ENCODE results near the gene SLC12A1. TPM values are rescaled to one million over a fixed set of nuclear protein-coding genes. Genes with fewer than 3 reads are reported as not detected.

The SLC12A1 gene
- total RNA-seq, 4 donors from 2014 or later, result not detected

GRCh38 chr15:48336940-48337339, 130.8 kb downstream of the SLC12A1 start:
- Histone ChIP-seq H3K36me3 (peaks cover 0 to 22% (median 3%) of the 10 kb centered on the region in 4 donors), H3K27ac (no peak overlapping the region), H3K9me3 (no peaks in the 10 kb centered on the region), H3K4me3 (no peak overlapping the region), H3K27me3 (no peaks in the 10 kb centered on the region), H3K4me1 (peaks cover 5 to 14% (median 9%) of the 10 kb centered on the region in 4 donors)
- in situ Hi-C loops (cut with MboI; ENCODE audit: low pct_ligation_motif_present in 1 of 4, low pct_unique_long_range_greater_than_20kb in 1 of 4, low sequenced_read_pairs in 3 of 4) (no loop called here), intact Hi-C loops (cut with DNase I; ENCODE audit: low total_unique reads) (no loop called here)
- no peak for DNase-seq
- TF ChIP-seq CTCF (IDR thresholded peaks at IDR 0.05) (no peak), EP300 (IDR thresholded peaks at IDR 0.05; ENCODE audit: low read depth) (no peak), POLR2A (IDR thresholded peaks at IDR 0.05) (no peak), POLR2AphosphoS5 (IDR thresholded peaks at IDR 0.05) (no peak)
- 81% methylated on average over 2 of the region's 2 CpGs; no CpG with 5 or more reads in 1 of the 2 donors for WGBS, 2 donors (ENCODE audit: low coverage in 1 of 2)

- DNase-seq, result no peak
- peaks cover 0 to 27% (median 3%) of the 10 kb centered on the region in 4 donors for H3K36me3 ChIP-seq
- no peaks in the 10 kb centered on the region for H3K27me3 ChIP-seq
- TF ChIP-seq EP300 (IDR thresholded peaks at IDR 0.05; ENCODE audit: low read depth) (no peak), POLR2AphosphoS5 (IDR thresholded peaks at IDR 0.05) (no peak), CTCF (IDR thresholded peaks at IDR 0.05) (no peak), POLR2A (IDR thresholded peaks at IDR 0.05) (no peak)
- peaks cover 0 to 8% (median 3%) of the 10 kb centered on the region in 4 donors for H3K4me1 ChIP-seq
- no peak overlapping the region for H3K27ac ChIP-seq
- H3K4me3 ChIP-seq, result no peak overlapping the region
- no peaks in the 10 kb centered on the region for H3K9me3 ChIP-seq
- 64 to 89% methylated on average over 1 of the region's 1 CpG for WGBS, 2 donors (ENCODE audit: low coverage in 1 of 2)
- in situ Hi-C loops (cut with MboI; ENCODE audit: low pct_ligation_motif_present in 1 of 4, low pct_unique_long_range_greater_than_20kb in 1 of 4, low sequenced_read_pairs in 3 of 4) (no loop called here), intact Hi-C loops (cut with DNase I; ENCODE audit: low total_unique reads) (no loop called here)
Observed at GRCh38 chr15:48337607-48338006, 131.5 kb downstream of the SLC12A1 start.

GRCh38 chr15:48340111-48340510, 134.0 kb downstream of the SLC12A1 start:
- TF ChIP-seq POLR2AphosphoS5 (IDR thresholded peaks at IDR 0.05) (no peak), CTCF (IDR thresholded peaks at IDR 0.05) (no peak), POLR2A (IDR thresholded peaks at IDR 0.05) (no peak), EP300 (IDR thresholded peaks at IDR 0.05; ENCODE audit: low read depth) (no peak)
- peaks cover 0 to 27% (median 3%) of the 10 kb centered on the region in 4 donors for H3K36me3 ChIP-seq
- WGBS, 2 donors (ENCODE audit: low coverage in 1 of 2), result 72 to 82% methylated on average over 4 of the region's 4 CpGs

GRCh38 chr15:48343865-48344264, 137.8 kb downstream of the SLC12A1 start:
- WGBS, 2 donors (ENCODE audit: low coverage in 1 of 2), result 92% methylated on average over 6 of the region's 6 CpGs
- Histone ChIP-seq H3K36me3 (peaks cover 0 to 20% (median 0%) of the 10 kb centered on the region in 4 donors), H3K4me3 (no peak overlapping the region), H3K27me3 (no peaks in the 10 kb centered on the region), H3K4me1 (no peaks in the 10 kb centered on the region), H3K27ac (no peak overlapping the region), H3K9me3 (no peaks in the 10 kb centered on the region)
- TF ChIP-seq POLR2A (IDR thresholded peaks at IDR 0.05) (no peak), EP300 (IDR thresholded peaks at IDR 0.05; ENCODE audit: low read depth) (no peak), POLR2AphosphoS5 (IDR thresholded peaks at IDR 0.05) (no peak), CTCF (IDR thresholded peaks at IDR 0.05) (no peak)
- DNase-seq, result no peak
- in situ Hi-C loops (cut with MboI; ENCODE audit: low pct_ligation_motif_present in 1 of 4, low pct_unique_long_range_greater_than_20kb in 1 of 4, low sequenced_read_pairs in 3 of 4) (no loop called here), intact Hi-C loops (cut with DNase I; ENCODE audit: low total_unique reads) (no loop called here)

More at GRCh38 chr15:48340111-48340510, 134.0 kb downstream of the SLC12A1 start:
- Histone ChIP-seq H3K4me1 (no peaks in the 10 kb centered on the region), H3K9me3 (no peaks in the 10 kb centered on the region), H3K27me3 (no peaks in the 10 kb centered on the region), H3K4me3 (no peak overlapping the region), H3K27ac (no peak overlapping the region)
- intact Hi-C loops (cut with DNase I; ENCODE audit: low total_unique reads) (no loop called here), in situ Hi-C loops (cut with MboI; ENCODE audit: low pct_ligation_motif_present in 1 of 4, low pct_unique_long_range_greater_than_20kb in 1 of 4, low sequenced_read_pairs in 3 of 4) (no loop called here)
- no peak for DNase-seq

Measured in transverse colon (tissue), 4 donors.